ENCODE results near the gene PNKD.

Gene PNKD

DNA sequence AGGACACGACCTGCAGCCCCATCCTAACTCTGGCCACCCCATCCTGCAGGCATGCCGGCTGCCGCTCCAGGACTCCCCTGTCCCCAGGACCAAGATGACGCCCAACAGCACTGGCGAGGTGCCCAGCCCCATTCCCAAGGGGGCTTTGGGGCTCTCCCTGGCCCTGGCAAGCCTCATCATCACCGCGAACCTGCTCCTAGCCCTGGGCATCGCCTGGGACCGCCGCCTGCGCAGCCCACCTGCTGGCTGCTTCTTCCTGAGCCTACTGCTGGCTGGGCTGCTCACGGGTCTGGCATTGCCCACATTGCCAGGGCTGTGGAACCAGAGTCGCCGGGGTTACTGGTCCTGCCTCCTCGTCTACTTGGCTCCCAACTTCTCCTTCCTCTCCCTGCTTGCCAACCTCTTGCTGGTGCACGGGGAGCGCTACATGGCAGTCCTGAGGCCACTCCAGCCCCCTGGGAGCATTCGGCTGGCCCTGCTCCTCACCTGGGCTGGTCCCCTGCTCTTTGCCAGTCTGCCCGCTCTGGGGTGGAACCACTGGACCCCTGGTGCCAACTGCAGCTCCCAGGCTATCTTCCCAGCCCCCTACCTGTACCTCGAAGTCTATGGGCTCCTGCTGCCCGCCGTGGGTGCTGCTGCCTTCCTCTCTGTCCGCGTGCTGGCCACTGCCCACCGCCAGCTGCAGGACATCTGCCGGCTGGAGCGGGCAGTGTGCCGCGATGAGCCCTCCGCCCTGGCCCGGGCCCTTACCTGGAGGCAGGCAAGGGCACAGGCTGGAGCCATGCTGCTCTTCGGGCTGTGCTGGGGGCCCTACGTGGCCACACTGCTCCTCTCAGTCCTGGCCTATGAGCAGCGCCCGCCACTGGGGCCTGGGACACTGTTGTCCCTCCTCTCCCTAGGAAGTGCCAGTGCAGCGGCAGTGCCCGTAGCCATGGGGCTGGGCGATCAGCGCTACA, 7.4 kb upstream of the PNKD start:
- Histone ChIP-seq H3K9ac (no peak overlapping the region), H3K9me3 (no peaks in the 10 kb centered on the region), H3K4me3 (no peak overlapping the region), H3K27ac (peak overlapping the region; percentile 71; the same call in 1 of the 2 replicates), H3K4me2 (peak overlapping the region; percentile 77), H3K4me1 (peaks cover 56% of the 10 kb centered on the region), H4K20me1 (peaks cover 33% of the 10 kb centered on the region), H3K36me3 (peaks cover 53% of the 10 kb centered on the region), H3K27me3 (no peaks in the 10 kb centered on the region)
- TF ChIP-seq Cebpa-rat (IDR thresholded peaks at IDR 0.05), result no peak

DNA sequence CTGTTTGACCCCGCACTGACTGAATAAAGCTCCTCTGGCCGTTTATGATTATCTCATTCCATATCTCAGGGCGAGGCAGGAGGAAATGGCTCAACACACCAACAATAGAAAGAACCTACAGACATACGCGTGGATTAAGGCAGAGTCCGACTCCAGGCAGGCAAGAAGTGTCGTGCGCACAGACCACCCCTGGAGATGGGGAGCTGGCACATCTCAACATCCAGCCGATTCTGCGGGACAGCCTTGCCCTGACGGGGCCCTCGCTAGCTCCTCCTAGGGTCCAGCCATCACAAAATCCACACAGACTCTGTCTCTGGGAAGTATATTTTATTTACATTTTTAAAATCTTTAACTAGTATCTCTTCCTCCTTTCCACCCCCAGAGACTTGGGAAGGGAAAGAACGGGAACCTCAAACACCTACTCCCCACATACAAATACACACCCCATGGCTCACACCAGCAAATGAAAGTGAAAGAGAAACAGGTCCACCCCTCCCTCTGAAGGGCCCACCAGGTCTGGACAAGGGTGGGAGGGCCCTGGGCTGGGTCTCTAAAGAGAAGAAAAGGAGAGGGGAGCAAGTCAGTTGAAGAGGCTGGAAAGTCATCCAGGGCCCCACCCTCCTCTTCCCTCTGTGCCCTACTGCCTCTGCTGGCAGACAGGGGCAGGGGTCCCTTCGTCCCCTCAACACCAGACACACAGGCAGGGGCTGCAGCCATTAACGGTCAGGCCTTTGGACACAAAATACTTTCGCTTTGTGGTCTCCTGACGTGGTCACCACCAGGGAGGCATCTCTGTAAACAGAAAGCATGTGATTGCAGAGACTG, 6.3 kb upstream of the PNKD start:
- peak overlapping the region; percentile 17; the same call in 1 of the 2 replicates for H3K4me2 ChIP-seq
- peaks cover 58% of the 10 kb centered on the region for H3K36me3 ChIP-seq
- TF ChIP-seq Cebpa-rat (IDR thresholded peaks at IDR 0.05), result no peak
- peak overlapping the region; percentile 29; the same call in 1 of the 2 replicates for H3K9ac ChIP-seq
- peaks cover 44% of the 10 kb centered on the region for H4K20me1 ChIP-seq
- H3K9me3 ChIP-seq, result no peaks in the 10 kb centered on the region
- H3K4me1 ChIP-seq, result peaks cover 54% of the 10 kb centered on the region
- no peaks in the 10 kb centered on the region for H3K27me3 ChIP-seq
- 0 out of 2 replicates have a peak overlapping the region, but pooled peaks have one; percentile 30 for H3K27ac ChIP-seq
- no peak overlapping the region for H3K4me3 ChIP-seq

DNA sequence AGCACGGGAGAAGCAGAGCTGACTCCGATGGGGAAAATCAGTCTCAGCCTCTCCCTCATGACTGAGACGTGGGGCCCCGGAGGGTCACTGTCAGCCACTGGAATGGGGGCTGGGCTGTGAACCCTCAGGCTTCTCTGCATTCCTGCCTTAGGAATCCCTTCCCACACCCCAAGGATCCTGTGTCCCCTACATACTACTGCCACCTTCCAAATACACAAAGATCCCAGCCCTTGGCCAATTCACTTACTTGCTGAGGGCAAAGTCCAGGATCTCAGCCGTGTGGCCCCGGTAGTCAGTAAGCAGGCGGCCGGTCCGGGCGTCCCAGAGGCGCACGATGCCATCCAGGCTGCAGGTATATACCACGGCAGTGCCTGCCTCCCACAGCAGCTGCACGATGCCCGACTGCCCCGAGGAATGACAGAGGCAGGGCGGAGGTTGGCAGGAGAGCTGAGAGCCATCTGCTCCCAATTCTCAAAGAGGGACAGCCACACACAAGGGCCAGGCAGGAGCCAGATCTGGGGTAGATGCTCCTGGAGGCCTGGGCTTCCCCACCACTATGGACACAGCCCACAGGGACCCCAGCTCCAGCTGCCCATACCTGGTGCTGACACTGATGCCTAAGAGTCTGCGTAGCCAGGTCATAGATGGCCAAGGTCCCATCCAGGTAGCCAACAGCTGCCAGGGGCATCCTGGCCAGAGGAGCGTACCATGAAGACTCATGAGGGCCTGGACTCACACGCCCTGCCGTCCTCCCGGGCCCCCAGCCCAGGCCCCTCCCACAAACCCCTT, 5.4 kb upstream of the PNKD start:
- Histone ChIP-seq H3K4me2 (peak overlapping the region; percentile 17; the same call in 1 of the 2 replicates), H3K4me3 (no peak overlapping the region), H4K20me1 (peaks cover 51% of the 10 kb centered on the region), H3K27me3 (no peaks in the 10 kb centered on the region), H3K27ac (0 out of 2 replicates have a peak overlapping the region, but pooled peaks have one; percentile 30), H3K9ac (peak overlapping the region; percentile 29; the same call in 1 of the 2 replicates), H3K4me1 (peaks cover 52% of the 10 kb centered on the region), H3K36me3 (peaks cover 58% of the 10 kb centered on the region), H3K9me3 (no peaks in the 10 kb centered on the region)
- no peak for TF ChIP-seq Cebpa-rat (IDR thresholded peaks at IDR 0.05)

DNA sequence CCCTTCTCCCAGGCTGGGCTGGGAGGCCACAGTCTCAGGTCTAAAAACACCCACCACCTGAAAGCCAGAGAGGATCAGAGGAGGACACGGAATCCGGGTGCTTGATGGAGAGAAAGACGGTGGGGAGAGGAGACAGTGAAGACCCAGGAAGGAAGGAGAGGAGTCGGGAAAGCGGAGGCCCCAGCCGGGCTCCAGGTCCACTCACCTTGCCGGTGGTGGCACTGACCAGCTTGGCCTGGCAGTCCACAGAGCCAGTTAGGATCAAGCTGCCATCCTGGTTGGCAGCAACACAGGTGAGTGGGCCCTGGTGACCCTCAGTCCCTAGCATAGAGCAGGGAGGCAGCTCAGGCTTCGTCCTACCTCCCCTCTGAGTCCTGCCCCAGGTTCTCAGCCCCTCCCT, 4.7 kb upstream of the PNKD start:
- Histone ChIP-seq H3K4me3 (no peak overlapping the region), H3K9ac (no peak overlapping the region), H4K20me1 (peaks cover 51% of the 10 kb centered on the region), H3K9me3 (no peaks in the 10 kb centered on the region), H3K36me3 (peaks cover 58% of the 10 kb centered on the region), H3K27me3 (no peaks in the 10 kb centered on the region), H3K4me2 (no peak overlapping the region), H3K4me1 (peaks cover 52% of the 10 kb centered on the region), H3K27ac (no peak overlapping the region)
- no peak for TF ChIP-seq Cebpa-rat (IDR thresholded peaks at IDR 0.05)

DNA sequence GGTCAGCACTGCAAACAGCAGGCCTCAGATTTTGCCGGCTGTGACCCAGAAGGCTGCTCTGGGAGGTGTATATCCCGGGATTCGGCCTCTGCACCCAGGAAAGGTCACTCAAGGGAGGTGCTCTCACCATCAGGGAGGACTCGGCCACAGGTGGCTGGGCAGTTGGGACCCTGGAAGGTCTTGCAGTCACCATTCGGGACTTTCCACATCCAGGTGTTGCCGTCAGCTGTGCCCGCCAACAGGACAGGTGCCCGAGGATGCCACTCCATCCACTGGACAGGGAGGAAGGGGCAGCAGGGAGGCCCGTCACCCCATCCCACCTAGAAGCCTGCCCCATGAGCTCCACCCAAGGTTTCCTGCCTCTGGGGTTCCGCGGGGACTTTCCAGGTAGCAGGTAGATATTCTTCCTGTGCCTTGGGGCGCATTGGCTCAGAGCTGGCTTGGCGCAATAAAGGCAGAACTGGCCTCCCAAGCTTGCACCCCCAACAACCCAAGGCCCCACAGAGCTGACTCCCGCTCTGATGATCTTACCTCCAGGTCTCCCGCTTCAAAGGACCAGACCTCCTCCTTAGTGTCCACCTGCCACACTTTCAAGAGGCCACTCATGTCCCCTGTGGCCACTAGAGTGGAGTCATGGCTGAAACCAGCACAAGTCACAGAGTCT, 3.9 kb upstream of the PNKD start:
- no peak overlapping the region for H3K4me2 ChIP-seq
- H3K4me3 ChIP-seq, result no peak overlapping the region
- H4K20me1 ChIP-seq, result peaks cover 51% of the 10 kb centered on the region
- peaks cover 52% of the 10 kb centered on the region for H3K4me1 ChIP-seq
- no peaks in the 10 kb centered on the region for H3K27me3 ChIP-seq
- no peak for TF ChIP-seq Cebpa-rat (IDR thresholded peaks at IDR 0.05)
- H3K9me3 ChIP-seq, result no peaks in the 10 kb centered on the region
- no peak overlapping the region for H3K9ac ChIP-seq
- H3K36me3 ChIP-seq, result peaks cover 58% of the 10 kb centered on the region
- H3K27ac ChIP-seq, result no peak overlapping the region

DNA sequence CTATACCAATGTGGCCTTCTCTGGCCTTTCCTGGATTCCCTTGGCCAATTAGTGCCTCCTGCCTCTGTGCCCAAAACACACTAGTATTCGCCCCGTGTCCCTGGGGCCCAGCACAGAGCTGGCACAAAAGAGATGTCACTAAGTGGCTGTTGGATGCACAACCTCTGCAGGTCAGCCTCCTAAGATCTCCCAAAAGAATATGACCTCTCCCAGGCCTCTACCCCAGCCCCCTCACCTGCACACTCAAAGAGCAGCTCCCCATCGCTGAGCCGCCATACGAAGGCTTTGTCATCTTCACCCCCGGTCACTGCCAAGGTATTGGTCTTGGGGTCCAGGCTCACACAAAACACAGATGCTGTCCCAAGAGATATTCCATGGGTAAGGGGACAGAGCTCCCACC, 3.1 kb upstream of the PNKD start:
- peaks cover 52% of the 10 kb centered on the region for H3K4me1 ChIP-seq
- H3K9me3 ChIP-seq, result no peaks in the 10 kb centered on the region
- H3K4me3 ChIP-seq, result no peak overlapping the region
- H4K20me1 ChIP-seq, result peaks cover 51% of the 10 kb centered on the region
- H3K27me3 ChIP-seq, result no peaks in the 10 kb centered on the region
- H3K27ac ChIP-seq, result no peak overlapping the region
- no peak overlapping the region for H3K9ac ChIP-seq
- H3K36me3 ChIP-seq, result peaks cover 58% of the 10 kb centered on the region
- no peak overlapping the region for H3K4me2 ChIP-seq
- no peak for TF ChIP-seq Cebpa-rat (IDR thresholded peaks at IDR 0.05)

DNA sequence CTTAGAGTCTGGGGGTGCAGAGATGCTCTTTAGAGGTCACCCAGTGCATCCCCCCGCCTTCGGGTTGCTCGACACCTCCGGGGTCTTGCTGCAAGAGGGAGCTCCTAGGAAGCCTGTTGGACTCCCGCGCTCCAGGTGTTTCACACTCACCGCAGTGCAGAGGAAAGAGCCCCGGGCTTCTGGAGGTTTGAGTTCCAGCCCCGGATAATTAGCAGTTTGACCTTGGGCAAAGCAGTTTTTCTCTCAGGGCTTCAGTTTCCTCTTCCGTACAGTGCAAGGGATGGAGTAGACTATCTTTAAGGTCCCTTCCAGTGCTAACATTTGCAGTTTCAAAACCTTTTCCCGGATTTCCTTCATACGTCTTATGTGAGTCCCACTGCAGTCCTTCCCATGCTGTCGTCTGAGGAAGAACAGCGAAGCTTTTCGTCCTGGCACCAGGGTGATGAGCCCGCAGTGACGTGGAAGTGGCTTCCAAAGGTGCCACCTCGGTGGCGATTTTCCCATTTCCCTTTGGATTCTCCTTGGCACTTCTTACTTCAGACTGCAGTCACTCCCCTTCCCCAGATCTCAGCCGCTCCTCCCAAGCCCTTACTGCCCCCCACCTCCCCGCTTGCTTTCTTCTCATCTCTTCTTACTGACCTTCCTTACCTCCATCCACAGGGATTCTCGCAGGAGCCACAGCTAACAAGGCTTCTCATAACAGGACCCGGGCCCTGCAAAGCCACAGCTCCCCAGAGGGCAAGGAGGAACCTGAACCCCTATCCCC, 585 bp downstream of the PNKD start:
- H3K9me3 ChIP-seq, result no peaks in the 10 kb centered on the region
- peak overlapping the region; percentile 55 for H3K27ac ChIP-seq
- H3K9ac ChIP-seq, result peak overlapping the region; percentile 81
- TF ChIP-seq Cebpa-rat (IDR thresholded peaks at IDR 0.05), result no peak
- peak overlapping the region; percentile 94 for H3K4me2 ChIP-seq
- H3K36me3 ChIP-seq, result peaks cover 49% of the 10 kb centered on the region
- peaks cover 36% of the 10 kb centered on the region for H4K20me1 ChIP-seq
- H3K4me1 ChIP-seq, result peaks cover 39% of the 10 kb centered on the region
- H3K27me3 ChIP-seq, result no peaks in the 10 kb centered on the region
- H3K4me3 ChIP-seq, result peak overlapping the region; percentile 84

DNA sequence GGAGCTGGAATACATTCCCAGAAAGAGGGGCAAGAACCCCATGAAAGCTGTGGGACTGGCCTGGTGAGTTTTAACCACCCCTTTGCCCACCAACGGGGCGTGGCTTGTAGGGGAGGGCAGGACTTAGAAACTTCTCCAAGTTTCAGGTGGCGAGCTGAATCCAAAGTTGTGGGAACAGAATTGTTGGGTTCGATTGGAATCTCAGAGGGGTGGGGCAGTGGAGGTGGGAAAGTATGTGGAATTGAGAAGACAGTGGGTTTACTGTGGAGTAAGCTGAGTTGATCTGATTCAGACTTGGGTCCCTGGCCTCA, 1.1 kb downstream of the PNKD start:
- TF ChIP-seq Cebpa-rat (IDR thresholded peaks at IDR 0.05), result no peak
- Histone ChIP-seq H3K4me3 (peak overlapping the region; percentile 84), H3K9me3 (no peaks in the 10 kb centered on the region), H3K36me3 (peaks cover 49% of the 10 kb centered on the region), H3K9ac (peak overlapping the region; percentile 81), H3K4me2 (peak overlapping the region; percentile 94), H3K27me3 (no peaks in the 10 kb centered on the region), H3K27ac (peak overlapping the region; percentile 55; the same call in 1 of the 2 replicates), H3K4me1 (peaks cover 39% of the 10 kb centered on the region), H4K20me1 (peaks cover 31% of the 10 kb centered on the region)
